ENCODE results near the gene TECPR1. TPM values are rescaled to one million over a fixed set of nuclear protein-coding genes. Genes with fewer than 3 reads are reported as not detected.

TECPR1 gene
- total RNA-seq, 2 experiments from 2014 or later, result 23.2 to 36.4 TPM

- TF ChIP-seq EZH2phosphoT487 (IDR thresholded peaks at IDR 0.05; ENCODE audit: borderline replicate concordance, low read depth, low read length), result no peak
- TF ChIP-seq, protein P1, sequence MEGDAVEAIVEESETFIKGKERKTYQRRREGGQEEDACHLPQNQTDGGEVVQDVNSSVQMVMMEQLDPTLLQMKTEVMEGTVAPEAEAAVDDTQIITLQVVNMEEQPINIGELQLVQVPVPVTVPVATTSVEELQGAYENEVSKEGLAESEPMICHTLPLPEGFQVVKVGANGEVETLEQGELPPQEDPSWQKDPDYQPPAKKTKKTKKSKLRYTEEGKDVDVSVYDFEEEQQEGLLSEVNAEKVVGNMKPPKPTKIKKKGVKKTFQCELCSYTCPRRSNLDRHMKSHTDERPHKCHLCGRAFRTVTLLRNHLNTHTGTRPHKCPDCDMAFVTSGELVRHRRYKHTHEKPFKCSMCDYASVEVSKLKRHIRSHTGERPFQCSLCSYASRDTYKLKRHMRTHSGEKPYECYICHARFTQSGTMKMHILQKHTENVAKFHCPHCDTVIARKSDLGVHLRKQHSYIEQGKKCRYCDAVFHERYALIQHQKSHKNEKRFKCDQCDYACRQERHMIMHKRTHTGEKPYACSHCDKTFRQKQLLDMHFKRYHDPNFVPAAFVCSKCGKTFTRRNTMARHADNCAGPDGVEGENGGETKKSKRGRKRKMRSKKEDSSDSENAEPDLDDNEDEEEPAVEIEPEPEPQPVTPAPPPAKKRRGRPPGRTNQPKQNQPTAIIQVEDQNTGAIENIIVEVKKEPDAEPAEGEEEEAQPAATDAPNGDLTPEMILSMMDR (conservative IDR thresholded peaks at IDR 0.05; ENCODE audit: low read length), result no peak
- Histone ChIP-seq H3K27ac (ENCODE audit: low read depth, low read length, poor library complexity, severe bottlenecking) (no peak overlapping the region), H3K79me2 (ENCODE audit: insufficient read depth, low read depth, low read length) (no peaks in the 10 kb centered on the region), H3K36me3 (ENCODE audit: insufficient read depth, low read length) (peaks cover 15% of the 10 kb centered on the region; the same call in 1 of the 2 replicates), H4K20me1 (ENCODE audit: insufficient read depth, low read length) (no peaks in the 10 kb centered on the region), H3K4me2 (ENCODE audit: low read length) (no peak overlapping the region), H3K4me1 (ENCODE audit: insufficient read depth, low read length, poor library complexity, severe bottlenecking) (peaks cover 6% of the 10 kb centered on the region), H3K9me2 (ENCODE audit: insufficient read depth, low read length) (no peaks in the 10 kb centered on the region), H2AFZ (ENCODE audit: low read length) (no peak overlapping the region), H3K9me3 (ENCODE audit: low read length) (no peaks in the 10 kb centered on the region), H3K4me3 (ENCODE audit: low read depth, low read length, poor library complexity, severe bottlenecking) (no peak overlapping the region)
- ChIA-PET POLR2A (interaction anchor here (0.7 kb wide), 1 partner anchor 153 kb away, joined by 3 read pairs; no protein-coding TSS in a partner anchor), CTCF (ENCODE audit: unreplicated experiment) (no interaction called here)
- intact Hi-C loops (cut with micrococcal nuclease; ENCODE audit: unreplicated experiment), result no loop called here
- BruUV-seq (replicated peaks), result no TSS peak
- DNase-seq (ENCODE audit: low spot score), result no peak
Observed at GRCh38 chr7:98210513-98211220, 41.4 kb downstream of the TECPR1 start.

DNA sequence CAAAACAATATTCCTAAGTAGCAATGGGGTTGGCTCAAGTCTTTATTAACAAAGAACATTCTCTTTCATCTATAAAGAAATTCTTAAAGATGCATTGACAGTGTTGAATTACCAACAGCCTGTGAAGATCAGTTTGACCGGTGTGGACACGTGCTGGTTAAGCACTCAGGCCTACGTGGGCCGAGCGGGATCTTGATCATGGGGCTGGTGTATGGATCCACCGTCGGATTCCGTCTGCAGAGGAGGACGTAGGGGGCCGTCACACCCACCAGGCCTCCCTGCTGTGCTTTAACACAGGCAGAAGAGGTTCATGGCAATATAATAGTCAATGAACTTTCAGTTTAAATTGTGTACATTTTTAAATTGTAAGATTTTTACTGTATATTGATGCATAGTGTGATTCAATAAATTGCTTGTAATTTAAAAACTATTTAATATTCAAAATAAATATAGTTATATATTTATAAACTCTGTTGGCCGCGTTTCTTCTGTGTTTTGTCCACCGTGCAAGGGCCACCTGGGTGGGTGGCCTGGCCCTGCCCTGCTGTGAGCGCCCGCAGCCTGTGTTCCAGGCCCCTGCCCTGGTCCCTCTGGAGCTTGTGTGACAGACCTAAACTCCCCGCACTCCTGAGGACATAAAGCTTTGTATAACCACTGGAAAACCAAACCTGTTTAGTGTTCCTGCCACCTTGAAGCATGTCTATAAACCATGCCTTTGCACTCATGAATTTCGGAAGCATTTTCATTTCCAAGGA, 42.7 kb downstream of the TECPR1 start:
- POLR2A ChIA-PET, result no interaction called here
- peaks cover 10% of the 10 kb centered on the region for H3K4me1 ChIP-seq (ENCODE audit: insufficient read depth, low read length, poor library complexity, severe bottlenecking)
- no peak for DNase-seq (ENCODE audit: low spot score)
- TF ChIP-seq, protein P1 (conservative IDR thresholded peaks at IDR 0.05; ENCODE audit: low read length), result no peak
- TF ChIP-seq EZH2phosphoT487 (IDR thresholded peaks at IDR 0.05; ENCODE audit: borderline replicate concordance, low read depth, low read length), result no peak
- H3K4me2 ChIP-seq (ENCODE audit: low read length), result no peak overlapping the region
- peaks cover 19% of the 10 kb centered on the region; the same call in 1 of the 2 replicates for H3K36me3 ChIP-seq (ENCODE audit: insufficient read depth, low read length)
- no peak overlapping the region for H2AFZ ChIP-seq (ENCODE audit: low read length)
- no peaks in the 10 kb centered on the region for H3K79me2 ChIP-seq (ENCODE audit: insufficient read depth, low read depth, low read length)
- BruUV-seq (replicated peaks), result no TSS peak
- H4K20me1 ChIP-seq (ENCODE audit: insufficient read depth, low read length), result no peaks in the 10 kb centered on the region
- no peaks in the 10 kb centered on the region for H3K9me3 ChIP-seq (ENCODE audit: low read length)
- CTCF ChIA-PET (ENCODE audit: unreplicated experiment), result no interaction called here
- intact Hi-C loops (cut with micrococcal nuclease; ENCODE audit: unreplicated experiment), result no loop called here
- no peak overlapping the region for H3K27ac ChIP-seq (ENCODE audit: low read depth, low read length, poor library complexity, severe bottlenecking)
- H3K9me2 ChIP-seq (ENCODE audit: insufficient read depth, low read length), result no peaks in the 10 kb centered on the region
- H3K4me3 ChIP-seq (ENCODE audit: low read depth, low read length, poor library complexity, severe bottlenecking), result no peak overlapping the region
